Tibial nerve (tissue), 4 donors: Measurements from ENCODE around the gene PCCB.

Experiments used
- EP300 ChIP-seq, 2 donors: sonication (generic); formaldehyde crosslinking; IDR thresholded peaks; one replicate each; pipeline ENCODE4 v1.6.1; 2017; ENCODE audit warnings: antibody characterized with exemption in 2 of 2, mild to moderate bottlenecking in 1 of 2
- TF ChIP-seq, protein P1 (sequence below), 5 experiments: fragments of 200-600 bp in 3 of 5; fragments of 450-650 bp in 2 of 5; sonication (generic) in 3 of 5; IDR thresholded peaks; one replicate each; pipeline ENCODE4 v1.5.1; 2016 to 2019; ENCODE audit warnings: antibody characterized with exemption in 5 of 5, mild to moderate bottlenecking in 3 of 5, moderate library complexity in 2 of 5

- TF ChIP-seq, protein P1, sequence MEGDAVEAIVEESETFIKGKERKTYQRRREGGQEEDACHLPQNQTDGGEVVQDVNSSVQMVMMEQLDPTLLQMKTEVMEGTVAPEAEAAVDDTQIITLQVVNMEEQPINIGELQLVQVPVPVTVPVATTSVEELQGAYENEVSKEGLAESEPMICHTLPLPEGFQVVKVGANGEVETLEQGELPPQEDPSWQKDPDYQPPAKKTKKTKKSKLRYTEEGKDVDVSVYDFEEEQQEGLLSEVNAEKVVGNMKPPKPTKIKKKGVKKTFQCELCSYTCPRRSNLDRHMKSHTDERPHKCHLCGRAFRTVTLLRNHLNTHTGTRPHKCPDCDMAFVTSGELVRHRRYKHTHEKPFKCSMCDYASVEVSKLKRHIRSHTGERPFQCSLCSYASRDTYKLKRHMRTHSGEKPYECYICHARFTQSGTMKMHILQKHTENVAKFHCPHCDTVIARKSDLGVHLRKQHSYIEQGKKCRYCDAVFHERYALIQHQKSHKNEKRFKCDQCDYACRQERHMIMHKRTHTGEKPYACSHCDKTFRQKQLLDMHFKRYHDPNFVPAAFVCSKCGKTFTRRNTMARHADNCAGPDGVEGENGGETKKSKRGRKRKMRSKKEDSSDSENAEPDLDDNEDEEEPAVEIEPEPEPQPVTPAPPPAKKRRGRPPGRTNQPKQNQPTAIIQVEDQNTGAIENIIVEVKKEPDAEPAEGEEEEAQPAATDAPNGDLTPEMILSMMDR (IDR thresholded peaks at IDR 0.05) = no peak
- TF ChIP-seq EP300 (IDR thresholded peaks at IDR 0.05) = no peak
Measured at GRCh38 chr3:136377508-136377907, 127.4 kb downstream of the PCCB start.
